ENCODE results near the gene LPP. TPM values are rescaled to one million over a fixed set of nuclear protein-coding genes. Genes with fewer than 3 reads are reported as not detected.

The LPP gene
- total and polyA plus RNA-seq, 9 of the 15 experiments (the other 6 are each of a cell fraction or from before 2014, with no cell fraction given): 0.07 to 0.18 TPM; not detected in 7

- TF ChIP-seq HEY1 (CRISPR knock-in tag; IDR thresholded peaks at IDR 0.05; ENCODE audit: borderline replicate concordance) (no peak), BCOR (IDR thresholded peaks at IDR 0.05) (no peak), SNRNP70 (optimal IDR thresholded peaks at IDR 0.05; ENCODE audit: low read depth, low read length) (no peak), SIN3B (IDR thresholded peaks at IDR 0.05; ENCODE audit: low read depth) (no peak), ZNF436 (CRISPR knock-in tag; IDR thresholded peaks at IDR 0.05) (no peak)
Measured at GRCh38 chr3:188259191-188259590, 105.2 kb downstream of the LPP start (continued).

GRCh38 chr3:188259596-188259995 is 105.6 kb downstream of the LPP start:
- 0% methylated on average over 2 of the region's 2 CpGs for WGBS (ENCODE audit: insufficient coverage, low coverage, missing lambda C conversion rate)
- in situ Hi-C loops (cut with MboI) (no loop called here), intact Hi-C loops (cut with micrococcal nuclease) (no loop called here)
- no peaks in the 10 kb centered on the region for H3K36me3 ChIP-seq (ENCODE audit: control insufficient read depth, insufficient read depth, low read length)
- DNase-seq (ENCODE audit: extremely low read depth in 1 of 4, low spot score in 3 of 4) (no peak), ATAC-seq (no peak), FAIRE-seq (no peak)
- ChIA-PET CTCF (ENCODE audit: low intra/inter-chr PET ratio) (no interaction called here), POLR2A (no interaction called here)
- no peaks in the 10 kb centered on the region for H3K9me3 ChIP-seq (replicated peaks; ENCODE audit: control insufficient read depth, insufficient read depth, low read depth, low read length)
- H3K4me1 ChIP-seq (replicated peaks in 1 of 2; ENCODE audit: control insufficient read depth in 2 of 2, insufficient read depth in 2 of 2, low read length in 2 of 2): no peaks in the 10 kb centered on the region
- no peak overlapping the region for H3K27ac ChIP-seq (ENCODE audit: extremely low read depth, low read depth, low read length)
- H3K79me2 ChIP-seq (ENCODE audit: control insufficient read depth, insufficient read depth, low read length): no peaks in the 10 kb centered on the region
- no peak overlapping the region for H3K9ac ChIP-seq (ENCODE audit: insufficient read depth in 1 of 2, low read depth in 2 of 2, low read length in 2 of 2)
- H3K27me3 ChIP-seq (ENCODE audit: control insufficient read depth in 2 of 2, insufficient read depth in 2 of 2, low read length in 2 of 2): no peaks in the 10 kb centered on the region
- H2AFZ ChIP-seq (ENCODE audit: low read depth, low read length): no peak overlapping the region
- no peaks in the 10 kb centered on the region for H4K20me1 ChIP-seq (replicated peaks; ENCODE audit: control insufficient read depth, insufficient read depth, low read length)
- no peak overlapping the region for H3K4me2 ChIP-seq (ENCODE audit: insufficient read depth, low read length)
- no peak overlapping the region for H3K4me3 ChIP-seq
- TF ChIP-seq E4F1 (CRISPR knock-in tag; IDR thresholded peaks at IDR 0.05; ENCODE audit: borderline replicate concordance): no peak
- no peak for TF ChIP-seq HNRNPH1 (optimal IDR thresholded peaks at IDR 0.05; ENCODE audit: low read depth, low read length)
- no peak for TF ChIP-seq TEAD2 (tag; IDR thresholded peaks at IDR 0.05)
- no peak for TF ChIP-seq ZNF778 (CRISPR knock-in tag; IDR thresholded peaks at IDR 0.05)
- no peak for TF ChIP-seq HNRNPL (IDR thresholded peaks at IDR 0.05; ENCODE audit: low read depth, low read length)
- H3K9me1 ChIP-seq (ENCODE audit: control insufficient read depth, insufficient read depth, low read length): no peaks in the 10 kb centered on the region
- no TSS peak for BruUV-seq (replicated peaks)

All from K562 (cell line).